CD4-positive, alpha-beta T cell treated with Interleukin-15 for 1 hour (primary cell): Measurements from ENCODE around the gene GRIN2C.
"Not testable (repeated sequence)": the region's sequence is repeated elsewhere in the genome, so short reads cannot be mapped to it uniquely, and the experiment has no call there.

Source experiments
- DNase-seq: peaks from one replicate; pipeline ENCODE4 v3.0.0-alpha.2; 2020

GRIN2C gene

GRCh38 chr17:74859459-74860228 lies at the start of gene GRIN2C:
TSS of gene GRIN2C (minus strand) at chr17:74859885. CDS start at chr17:74855092, 4,793 bp downstream.
- DNase-seq, result no peak

- not testable (repeated sequence) for DNase-seq
Measured at GRCh38 chr17:74909097-74909496, 49.4 kb upstream of the GRIN2C start.

- no peak for DNase-seq
Measured at GRCh38 chr17:74907012-74907411, 47.3 kb upstream of the GRIN2C start.

GRCh38 chr17:74906214-74906793 lies 46.6 kb upstream of the GRIN2C start:
- not testable (repeated sequence) for DNase-seq

- DNase-seq, result peak; percentile 6
Measured at GRCh38 chr17:74904687-74905409, 45.2 kb upstream of the GRIN2C start.

- no peak for DNase-seq
Measured at GRCh38 chr17:74903671-74904070, 44.0 kb upstream of the GRIN2C start.

- no peak for DNase-seq
Measured at GRCh38 chr17:74903034-74903433, 43.3 kb upstream of the GRIN2C start.

GRCh38 chr17:74901353-74902135 lies 41.9 kb upstream of the GRIN2C start:
- no peak for DNase-seq

GRCh38 chr17:74900208-74900607 lies 40.5 kb upstream of the GRIN2C start:
- DNase-seq, result no peak

- no peak for DNase-seq
Measured at GRCh38 chr17:74898376-74898946, 38.8 kb upstream of the GRIN2C start.

- no peak for DNase-seq
Measured at GRCh38 chr17:74893936-74894671, 34.4 kb upstream of the GRIN2C start.

- DNase-seq, result no peak
Measured at GRCh38 chr17:74892974-74893911, 33.6 kb upstream of the GRIN2C start, which contains the start of gene FADS6. TSS of gene FADS6 (minus strand) at chr17:74893633. CDS start at chr17:74893595, 38 bp downstream.

- no peak for DNase-seq
Measured at GRCh38 chr17:74892013-74892841, 32.5 kb upstream of the GRIN2C start.

GRCh38 chr17:74890554-74890953 lies 30.9 kb upstream of the GRIN2C start:
- no peak for DNase-seq

GRCh38 chr17:74888469-74888868 lies 28.8 kb upstream of the GRIN2C start:
- DNase-seq, result no peak

- no peak for DNase-seq
Measured at GRCh38 chr17:74883241-74883745, 23.6 kb upstream of the GRIN2C start.

GRCh38 chr17:74882517-74883240 lies 23.0 kb upstream of the GRIN2C start:
- no peak for DNase-seq

- DNase-seq, result no peak
Measured at GRCh38 chr17:74881073-74881472, 21.4 kb upstream of the GRIN2C start.

- DNase-seq, result no peak
Measured at GRCh38 chr17:74879308-74879707, 19.6 kb upstream of the GRIN2C start.
